Measurements from ENCODE around the gene ARHGEF28.

ARHGEF28 gene, protein sequence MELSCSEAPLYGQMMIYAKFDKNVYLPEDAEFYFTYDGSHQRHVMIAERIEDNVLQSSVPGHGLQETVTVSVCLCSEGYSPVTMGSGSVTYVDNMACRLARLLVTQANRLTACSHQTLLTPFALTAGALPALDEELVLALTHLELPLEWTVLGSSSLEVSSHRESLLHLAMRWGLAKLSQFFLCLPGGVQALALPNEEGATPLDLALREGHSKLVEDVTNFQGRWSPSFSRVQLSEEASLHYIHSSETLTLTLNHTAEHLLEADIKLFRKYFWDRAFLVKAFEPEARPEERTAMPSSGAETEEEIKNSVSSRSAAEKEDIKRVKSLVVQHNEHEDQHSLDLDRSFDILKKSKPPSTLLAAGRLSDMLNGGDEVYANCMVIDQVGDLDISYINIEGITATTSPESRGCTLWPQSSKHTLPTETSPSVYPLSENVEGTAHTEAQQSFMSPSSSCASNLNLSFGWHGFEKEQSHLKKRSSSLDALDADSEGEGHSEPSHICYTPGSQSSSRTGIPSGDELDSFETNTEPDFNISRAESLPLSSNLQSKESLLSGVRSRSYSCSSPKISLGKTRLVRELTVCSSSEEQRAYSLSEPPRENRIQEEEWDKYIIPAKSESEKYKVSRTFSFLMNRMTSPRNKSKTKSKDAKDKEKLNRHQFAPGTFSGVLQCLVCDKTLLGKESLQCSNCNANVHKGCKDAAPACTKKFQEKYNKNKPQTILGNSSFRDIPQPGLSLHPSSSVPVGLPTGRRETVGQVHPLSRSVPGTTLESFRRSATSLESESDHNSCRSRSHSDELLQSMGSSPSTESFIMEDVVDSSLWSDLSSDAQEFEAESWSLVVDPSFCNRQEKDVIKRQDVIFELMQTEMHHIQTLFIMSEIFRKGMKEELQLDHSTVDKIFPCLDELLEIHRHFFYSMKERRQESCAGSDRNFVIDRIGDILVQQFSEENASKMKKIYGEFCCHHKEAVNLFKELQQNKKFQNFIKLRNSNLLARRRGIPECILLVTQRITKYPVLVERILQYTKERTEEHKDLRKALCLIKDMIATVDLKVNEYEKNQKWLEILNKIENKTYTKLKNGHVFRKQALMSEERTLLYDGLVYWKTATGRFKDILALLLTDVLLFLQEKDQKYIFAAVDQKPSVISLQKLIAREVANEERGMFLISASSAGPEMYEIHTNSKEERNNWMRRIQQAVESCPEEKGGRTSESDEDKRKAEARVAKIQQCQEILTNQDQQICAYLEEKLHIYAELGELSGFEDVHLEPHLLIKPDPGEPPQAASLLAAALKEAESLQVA (N-terminal part only)

GRCh38 chr5:73625944-73626811 is at the start of gene ARHGEF28:
ARHGEF28 (plus strand) TSS chr5:73626196; CDS start chr5:73684852, 58,656 bp downstream.
- DNase-seq, result no peak

DNA sequence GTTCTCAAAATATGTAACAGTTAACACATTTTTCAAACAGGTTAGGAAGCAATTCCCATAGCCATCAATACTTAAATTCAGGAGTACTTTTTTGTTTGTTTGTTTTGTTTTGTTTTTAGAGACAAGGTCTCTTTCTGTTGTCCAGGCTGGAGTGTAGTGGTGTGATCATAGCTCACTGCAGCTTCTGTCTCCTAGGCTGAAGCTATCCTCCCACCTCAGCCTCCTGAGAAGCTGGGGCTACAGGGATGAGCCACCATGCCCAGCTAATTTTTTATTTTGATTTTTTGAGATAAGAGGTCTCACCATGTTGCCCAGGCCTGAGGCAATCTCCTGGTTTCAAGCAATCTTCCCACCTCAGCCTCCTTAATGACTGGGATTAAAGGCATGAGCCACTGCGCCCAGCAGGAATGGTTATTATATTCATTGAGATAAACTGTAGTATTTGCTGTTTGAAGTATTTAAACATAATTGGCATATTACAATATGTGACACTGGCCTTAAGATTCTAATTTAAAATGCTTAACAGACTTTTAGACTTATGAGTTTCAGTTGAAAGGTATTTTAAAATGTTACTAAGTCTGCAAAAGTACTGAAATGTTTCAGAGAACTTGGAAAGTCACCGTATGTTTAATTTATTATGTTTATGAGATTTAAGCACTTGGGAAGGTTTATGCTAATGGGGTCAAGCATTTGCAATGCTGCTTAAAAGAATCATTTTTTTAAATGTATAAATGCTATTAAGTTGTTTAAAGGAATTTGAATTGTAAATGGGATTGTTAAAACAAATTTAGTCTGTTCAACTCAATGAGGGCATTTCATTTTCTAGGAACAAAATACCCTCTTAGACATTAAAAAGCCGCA is 43.5 kb upstream of the ARHGEF28 start:
- DNase-seq, result no peak

DNA sequence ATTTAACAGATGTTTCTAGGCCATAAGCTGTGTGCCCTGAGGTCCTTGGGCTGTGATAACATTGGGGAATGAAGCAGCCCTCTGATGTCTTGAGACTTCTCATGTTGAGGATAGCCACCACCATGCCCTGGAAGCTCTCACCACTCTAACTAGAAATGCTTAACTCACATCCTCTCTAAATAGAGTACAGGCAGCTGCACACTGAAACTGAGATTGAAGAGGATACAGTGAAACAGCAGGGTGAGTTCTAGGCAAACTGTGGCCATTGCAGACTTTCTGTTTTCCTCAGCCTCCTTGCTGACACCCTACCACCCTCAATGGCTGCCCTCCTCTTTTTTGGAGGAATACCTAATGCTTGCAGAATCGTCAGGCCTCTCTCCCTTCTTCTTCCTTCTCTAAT is 38.1 kb upstream of the ARHGEF28 start:
- DNase-seq, result no peak

- no peak for DNase-seq
Observed at GRCh38 chr5:73591102-73591695, 34.8 kb upstream of the ARHGEF28 start.

GRCh38 chr5:73591698-73592501 is 34.1 kb upstream of the ARHGEF28 start:
- DNase-seq, result no peak

DNA sequence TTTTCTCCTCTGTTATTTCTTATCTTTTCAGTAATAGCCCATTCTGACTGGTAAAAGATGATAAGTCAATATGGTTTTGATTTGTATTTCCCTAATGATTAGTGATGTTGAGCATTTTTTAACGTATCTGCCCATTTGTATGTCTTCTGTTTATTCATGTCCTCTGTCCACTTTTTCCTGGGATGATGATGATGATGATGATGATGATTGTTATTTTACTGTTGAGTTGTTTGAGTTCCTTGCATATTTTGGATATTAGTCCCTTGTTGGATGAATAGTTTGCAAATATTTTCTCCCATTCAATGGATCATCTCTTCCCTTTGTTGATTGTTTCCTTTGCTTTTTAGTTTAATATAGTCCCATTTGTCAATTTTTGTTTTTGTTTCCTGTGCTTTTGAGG is 33.4 kb upstream of the ARHGEF28 start:
- DNase-seq, result no peak

- DNase-seq, result no peak
Observed at GRCh38 chr5:73596705-73597328, 29.2 kb upstream of the ARHGEF28 start.

- DNase-seq, result no peak
Observed at GRCh38 chr5:73599380-73599779, 26.6 kb upstream of the ARHGEF28 start.

GRCh38 chr5:73603998-73604397 is 22.0 kb upstream of the ARHGEF28 start:
- no peak for DNase-seq

DNA sequence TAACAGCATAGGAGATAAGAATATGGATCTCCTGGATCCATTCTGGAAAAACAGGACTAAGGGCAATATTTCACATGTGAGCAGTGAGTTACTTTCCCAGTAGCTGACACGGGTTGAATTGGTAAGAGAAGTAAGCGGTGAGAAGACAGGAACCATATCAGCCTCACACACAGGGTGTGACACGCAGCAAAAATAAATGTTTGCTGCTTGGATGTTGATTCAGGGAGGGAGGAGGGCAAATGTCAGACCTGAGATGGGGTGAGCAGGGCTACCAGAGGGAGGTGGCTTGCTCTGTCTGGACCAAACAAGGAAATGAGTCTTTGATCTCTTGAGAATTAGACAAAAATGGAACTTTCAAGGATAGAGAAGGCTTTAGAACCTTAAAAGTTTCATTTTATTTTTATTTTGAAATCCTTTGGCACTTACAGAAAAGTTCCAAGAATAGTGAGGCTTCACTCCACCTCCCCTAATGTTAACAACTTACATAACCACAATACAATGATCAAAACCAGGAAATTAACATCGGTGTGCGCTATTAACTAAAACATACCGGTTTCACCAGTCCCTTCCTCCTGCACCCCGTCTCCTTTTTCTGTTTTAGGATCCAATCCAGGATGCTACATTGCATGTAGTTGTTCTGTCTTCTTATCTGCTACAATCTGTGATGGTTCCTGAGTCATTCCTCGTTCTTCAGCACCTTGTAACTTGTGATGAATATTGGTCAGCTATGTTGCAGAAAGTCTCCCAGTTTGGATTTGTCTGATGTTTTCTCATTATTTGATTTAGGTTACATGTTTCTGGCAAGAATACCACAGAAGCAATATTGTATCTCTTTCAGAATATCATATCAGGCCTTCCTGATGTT is 20.5 kb upstream of the ARHGEF28 start:
- DNase-seq, result no peak

- no peak for DNase-seq
Observed at GRCh38 chr5:73606206-73606753, 19.7 kb upstream of the ARHGEF28 start.

GRCh38 chr5:73607228-73607627 is 18.8 kb upstream of the ARHGEF28 start:
- DNase-seq, result no peak

DNA sequence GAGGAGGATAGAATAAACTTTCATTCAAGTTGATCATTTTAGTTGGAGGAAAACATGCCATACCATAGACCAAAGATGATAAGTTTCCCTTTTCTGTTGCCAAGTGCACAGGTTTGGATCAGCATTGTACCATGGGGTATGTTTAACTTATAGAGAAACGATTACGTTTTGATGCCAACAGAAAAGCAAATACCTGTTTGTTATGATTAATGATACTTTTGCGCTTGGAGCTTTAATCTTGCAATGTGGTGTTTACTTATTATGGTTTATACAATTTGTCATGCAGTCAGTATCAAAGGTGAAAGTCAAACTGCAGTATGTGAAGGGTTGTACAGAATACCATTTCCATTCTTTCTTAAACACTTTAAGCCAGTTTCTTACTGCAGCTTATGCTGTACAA is 13.2 kb upstream of the ARHGEF28 start:
- no peak for DNase-seq

GRCh38 chr5:73615085-73615484 is 10.9 kb upstream of the ARHGEF28 start:
- DNase-seq, result no peak

- DNase-seq, result no peak
Observed at GRCh38 chr5:73615947-73616346, 10.0 kb upstream of the ARHGEF28 start.

DNA sequence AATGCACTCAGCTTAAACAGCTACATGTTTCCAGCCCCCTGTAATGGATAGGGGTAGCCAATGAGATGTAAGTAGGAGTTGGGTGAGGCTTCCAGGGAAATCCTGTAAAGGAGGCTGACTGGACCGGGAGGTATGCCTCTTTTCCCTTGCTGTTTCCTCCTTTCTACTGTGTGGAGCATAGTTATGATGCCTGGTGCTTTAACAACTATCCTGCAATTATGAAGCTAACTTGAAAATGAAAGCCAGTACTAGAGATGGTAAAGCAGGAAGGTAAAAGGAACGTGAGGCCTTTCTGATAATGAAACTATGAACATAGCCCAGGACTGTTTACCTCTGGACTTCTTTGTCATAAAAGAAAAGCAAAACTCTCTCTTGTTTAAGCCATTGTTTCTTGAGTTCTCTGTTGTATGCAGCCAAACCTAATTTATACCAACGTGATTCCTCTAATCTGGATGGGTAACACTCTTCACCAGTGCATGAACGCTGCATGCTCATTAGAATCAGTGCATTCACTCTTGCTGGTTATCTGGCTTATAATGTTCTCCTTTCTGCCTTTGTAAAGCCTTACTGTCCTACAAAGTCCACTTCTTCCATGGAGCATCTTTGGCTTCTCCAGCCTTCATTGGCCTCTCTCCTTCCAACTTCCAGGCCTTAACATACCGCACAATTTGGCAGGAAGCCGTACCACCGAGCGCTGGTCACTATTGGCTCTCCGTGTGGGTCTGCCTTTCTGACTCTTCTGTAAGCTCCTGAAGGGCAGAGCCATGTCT is 8.3 kb upstream of the ARHGEF28 start:
- no peak for DNase-seq
